Effector memory CD4-positive, alpha-beta T cell (primary cell): ENCODE measurements around the gene LIN28B.
"Not testable (repeated sequence)": the region's sequence is repeated elsewhere in the genome, so short reads cannot be mapped to it uniquely, and the experiment has no call there.

Experiments
- DNase-seq, 3 donors: peaks; one replicate each; pipeline ENCODE4 v3.0.0-alpha.2; 2020
- H3K27ac ChIP-seq: 2 replicates; pipeline ENCODE4 v1.7.0; 2013; ENCODE audit warnings: mild to moderate bottlenecking, low read length, moderate library complexity; ENCODE audit not compliant: insufficient read depth, poor library complexity, severe bottlenecking
- H3K27me3 ChIP-seq: replicated peaks from 2 replicates; pipeline ENCODE4 v1.7.0; 2013; ENCODE audit warnings: mild to moderate bottlenecking, low read length; ENCODE audit not compliant: insufficient read depth, control insufficient read depth, poor library complexity, severe bottlenecking
- H3K36me3 ChIP-seq: 2 replicates; pipeline ENCODE4 v1.7.0; 2013; ENCODE audit warnings: mild to moderate bottlenecking, low read length, moderate library complexity; ENCODE audit not compliant: control insufficient read depth, insufficient read depth
- H3K4me1 ChIP-seq: 2 replicates; pipeline ENCODE4 v1.7.0; 2013; ENCODE audit warnings: low read length, mild to moderate bottlenecking; ENCODE audit not compliant: control insufficient read depth, insufficient read depth, poor library complexity, severe bottlenecking
- H3K4me3 ChIP-seq: 2 replicates; pipeline ENCODE4 v1.7.0; 2013; ENCODE audit warnings: low read length, low read depth, mild to moderate bottlenecking; ENCODE audit not compliant: insufficient read depth, poor library complexity, severe bottlenecking
- H3K9me3 ChIP-seq: 2 replicates; pipeline ENCODE4 v1.7.0; 2013; ENCODE audit warnings: mild to moderate bottlenecking, low read length, moderate library complexity; ENCODE audit not compliant: control insufficient read depth

The LIN28B gene

DNA sequence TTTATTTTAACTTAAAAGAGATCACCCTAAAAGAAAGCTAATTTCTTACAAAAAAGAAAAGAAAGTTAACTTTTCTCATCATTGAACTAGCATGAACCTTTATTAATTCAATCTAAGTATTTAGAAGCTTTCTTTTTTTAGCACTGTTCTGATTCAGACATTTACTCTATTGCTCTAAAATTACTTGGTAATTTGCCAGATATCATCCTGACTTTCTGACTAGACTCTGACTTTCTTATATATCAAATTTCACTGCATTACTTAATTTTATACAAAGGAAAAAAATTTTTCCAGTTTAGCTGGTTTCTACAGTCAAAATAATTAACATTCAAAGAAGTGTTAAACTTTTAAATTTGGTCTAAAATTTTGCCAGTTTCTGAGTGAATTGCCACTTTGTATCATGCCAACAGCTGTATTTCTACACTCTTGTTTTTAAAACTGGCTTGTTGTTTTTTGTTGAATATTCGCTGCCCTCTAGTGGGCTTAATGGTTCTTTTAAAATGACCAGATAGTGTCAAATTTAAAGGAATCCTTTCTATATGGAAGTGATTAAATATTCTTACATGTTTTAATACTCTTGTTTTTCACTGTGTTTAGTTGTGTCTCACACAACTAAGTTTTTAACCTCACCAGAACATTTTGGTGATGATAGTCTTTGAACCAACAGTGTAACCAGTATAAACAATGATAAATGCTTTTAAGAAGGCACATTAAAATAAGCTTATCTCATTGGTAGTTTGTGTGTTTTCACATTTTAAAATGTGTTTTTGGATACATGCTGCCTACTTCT, 120.9 kb downstream of the LIN28B start:
- Histone ChIP-seq H3K27ac (no peak overlapping the region), H3K4me1 (no peaks in the 10 kb centered on the region), H3K9me3 (no peaks in the 10 kb centered on the region), H3K36me3 (no peaks in the 10 kb centered on the region), H3K4me3 (no peak overlapping the region), H3K27me3 (peaks cover 3% of the 10 kb centered on the region)
- DNase-seq = no peak

DNA sequence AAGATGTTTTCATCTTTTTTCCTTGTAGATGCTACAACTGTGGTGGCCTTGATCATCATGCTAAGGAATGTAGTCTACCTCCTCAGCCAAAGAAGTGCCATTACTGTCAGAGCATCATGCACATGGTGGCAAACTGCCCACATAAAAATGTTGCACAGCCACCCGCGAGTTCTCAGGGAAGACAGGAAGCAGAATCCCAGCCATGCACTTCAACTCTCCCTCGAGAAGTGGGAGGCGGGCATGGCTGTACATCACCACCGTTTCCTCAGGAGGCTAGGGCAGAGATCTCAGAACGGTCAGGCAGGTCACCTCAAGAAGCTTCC, 121.4 kb downstream of the LIN28B start:
- H3K9me3 ChIP-seq = no peaks in the 10 kb centered on the region
- H3K27ac ChIP-seq = no peak overlapping the region
- H3K27me3 ChIP-seq = peaks cover 3% of the 10 kb centered on the region
- H3K4me3 ChIP-seq = no peak overlapping the region
- H3K36me3 ChIP-seq = no peaks in the 10 kb centered on the region
- no peak for DNase-seq
- H3K4me1 ChIP-seq = no peaks in the 10 kb centered on the region

DNA sequence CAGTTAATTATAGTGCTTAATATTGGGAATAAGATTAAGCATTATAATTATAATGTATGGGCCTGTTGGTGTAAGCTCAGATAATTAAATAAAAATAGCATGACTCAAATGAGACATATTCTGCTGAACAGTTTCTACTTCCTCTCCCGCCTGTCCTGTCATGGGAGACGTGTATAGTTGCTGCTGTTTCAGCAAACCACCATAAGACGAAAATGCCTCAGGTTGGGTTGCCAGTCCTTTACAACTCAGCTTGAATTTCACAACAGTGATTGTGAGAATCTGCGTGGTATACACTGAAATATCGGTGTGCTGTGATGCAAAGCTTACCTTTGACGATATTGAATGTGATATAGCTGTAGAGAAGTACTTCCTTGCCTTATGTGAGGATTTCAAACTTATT, 123.4 kb downstream of the LIN28B start:
- Histone ChIP-seq H3K9me3 (no peaks in the 10 kb centered on the region), H3K36me3 (no peaks in the 10 kb centered on the region), H3K4me3 (no peak overlapping the region), H3K27me3 (peaks cover 3% of the 10 kb centered on the region), H3K4me1 (no peaks in the 10 kb centered on the region), H3K27ac (no peak overlapping the region)
- no peak for DNase-seq

DNA sequence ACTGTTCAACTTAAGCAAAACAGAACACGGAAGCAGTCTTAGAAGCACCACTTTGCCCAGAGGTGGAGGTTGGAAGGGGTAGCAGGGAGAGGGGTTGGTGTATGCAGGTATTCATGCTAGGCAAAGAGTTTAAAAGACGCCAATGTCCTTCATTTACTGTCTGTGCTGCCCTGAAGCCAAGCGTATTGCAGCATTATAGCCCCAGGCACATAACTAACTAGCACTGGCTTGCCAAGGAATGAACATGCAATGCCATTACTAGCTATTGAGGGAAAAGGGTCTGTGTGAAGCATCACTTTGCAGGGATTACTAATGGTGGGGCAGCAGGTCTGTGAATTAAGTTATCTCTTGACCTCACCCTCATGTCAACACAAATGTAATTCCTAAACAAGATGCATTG, 124.8 kb downstream of the LIN28B start:
- H3K36me3 ChIP-seq, DNase-seq, H3K27ac ChIP-seq, H3K4me3 ChIP-seq, H3K9me3 ChIP-seq, H3K4me1 ChIP-seq, H3K27me3 ChIP-seq: not testable (repeated sequence)

DNA sequence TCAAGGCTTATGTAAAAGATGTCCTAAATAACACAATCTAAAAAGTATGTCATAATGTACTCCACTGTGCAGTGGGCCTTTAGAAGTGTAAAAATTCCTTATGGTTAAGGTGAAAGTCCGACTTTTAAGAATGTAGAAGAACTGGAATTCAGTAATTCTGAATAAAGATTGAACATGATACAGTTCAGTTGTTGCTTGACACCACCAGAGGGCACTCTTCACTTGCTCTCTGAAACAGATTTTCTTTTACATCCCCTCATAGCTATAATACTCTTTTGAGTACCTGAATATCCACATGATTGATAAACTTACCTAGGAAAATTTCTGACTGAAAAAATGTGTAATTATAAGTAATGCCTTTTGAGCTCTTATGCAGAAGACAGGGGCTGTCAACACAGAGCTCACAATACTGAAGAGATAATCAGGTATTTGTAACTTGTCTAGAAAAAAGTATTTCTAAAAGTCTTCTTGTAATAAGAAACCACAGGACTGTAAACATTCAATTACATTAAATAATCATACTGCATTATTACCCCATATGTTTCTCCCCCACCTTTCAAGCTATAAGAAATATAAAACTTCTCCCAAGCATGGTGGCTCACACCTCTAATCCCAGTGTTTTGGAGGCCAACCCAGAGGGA, 130.8 kb downstream of the LIN28B start:
- peak in 1 of 3 donors; percentile 6 for DNase-seq
- no peaks in the 10 kb centered on the region for H3K27me3 ChIP-seq
- H3K36me3 ChIP-seq = no peaks in the 10 kb centered on the region
- H3K4me1 ChIP-seq = no peaks in the 10 kb centered on the region
- H3K9me3 ChIP-seq = no peaks in the 10 kb centered on the region
- H3K27ac ChIP-seq = no peak overlapping the region
- H3K4me3 ChIP-seq = no peak overlapping the region

DNA sequence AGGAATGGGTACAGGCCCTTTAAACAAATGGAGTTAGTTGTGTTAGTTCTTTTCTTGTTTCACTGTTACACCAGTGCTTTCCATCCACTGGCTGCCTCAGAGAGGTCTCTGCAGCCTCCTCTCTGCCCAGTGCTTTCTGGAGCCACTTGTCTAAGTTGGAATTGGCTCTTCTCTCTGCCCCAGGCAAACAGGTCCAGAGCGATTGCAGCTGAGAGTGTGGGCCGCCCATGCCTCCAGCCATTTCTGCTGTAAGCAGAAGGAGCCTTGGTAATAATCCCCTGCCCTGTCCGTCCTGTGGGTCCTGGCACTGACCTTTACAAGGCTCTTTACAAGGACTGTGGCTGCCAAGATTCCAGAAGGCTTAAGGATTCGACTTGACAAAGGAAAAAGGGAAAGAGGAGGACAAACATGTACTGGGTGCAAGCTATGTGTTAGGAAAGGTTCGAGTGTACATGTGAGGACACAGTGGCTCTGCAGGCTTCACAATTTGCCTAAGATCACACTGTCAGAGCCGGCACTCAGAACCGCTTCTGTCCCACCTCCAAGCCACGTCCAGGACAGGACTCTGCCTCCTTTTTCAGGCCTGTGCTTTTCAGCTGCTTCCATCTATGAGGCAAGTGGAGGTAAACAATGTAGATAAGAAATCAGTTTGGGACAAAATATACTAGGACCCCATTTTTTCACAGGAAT, 134.4 kb downstream of the LIN28B start:
- no peaks in the 10 kb centered on the region for H3K27me3 ChIP-seq
- H3K9me3 ChIP-seq = no peaks in the 10 kb centered on the region
- H3K4me1 ChIP-seq = no peaks in the 10 kb centered on the region
- no peaks in the 10 kb centered on the region for H3K36me3 ChIP-seq
- H3K4me3 ChIP-seq = no peak overlapping the region
- DNase-seq = no peak
- H3K27ac ChIP-seq = no peak overlapping the region

DNA sequence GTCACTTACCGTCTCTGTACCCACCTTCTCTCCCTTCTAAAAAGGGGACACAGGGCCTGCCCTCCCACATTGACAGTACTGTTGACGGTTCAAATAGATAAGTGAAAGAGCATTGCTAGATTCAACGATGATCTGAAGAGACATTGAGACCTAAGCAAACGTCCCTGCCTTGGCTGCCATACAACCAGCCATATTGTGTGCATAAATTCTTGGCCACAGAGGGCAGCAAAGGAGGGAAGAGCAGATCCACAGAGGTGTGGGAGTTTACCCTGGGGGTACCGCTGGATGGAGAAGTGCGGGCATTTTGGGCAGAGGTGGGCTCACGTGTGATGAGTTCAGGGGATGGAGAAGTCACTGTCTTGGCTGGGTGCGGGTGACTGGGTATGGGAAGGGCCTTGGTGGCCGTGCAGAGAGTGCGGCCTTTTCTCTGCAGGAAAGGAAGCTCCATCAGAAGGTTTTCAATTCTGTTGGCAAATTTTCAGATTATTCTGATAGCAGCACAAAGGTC, 137.3 kb downstream of the LIN28B start:
- H3K27me3 ChIP-seq = no peaks in the 10 kb centered on the region
- no peak overlapping the region for H3K27ac ChIP-seq
- no peak overlapping the region for H3K4me3 ChIP-seq
- no peaks in the 10 kb centered on the region for H3K4me1 ChIP-seq
- no peaks in the 10 kb centered on the region for H3K36me3 ChIP-seq
- no peaks in the 10 kb centered on the region for H3K9me3 ChIP-seq
- DNase-seq = no peak

DNA sequence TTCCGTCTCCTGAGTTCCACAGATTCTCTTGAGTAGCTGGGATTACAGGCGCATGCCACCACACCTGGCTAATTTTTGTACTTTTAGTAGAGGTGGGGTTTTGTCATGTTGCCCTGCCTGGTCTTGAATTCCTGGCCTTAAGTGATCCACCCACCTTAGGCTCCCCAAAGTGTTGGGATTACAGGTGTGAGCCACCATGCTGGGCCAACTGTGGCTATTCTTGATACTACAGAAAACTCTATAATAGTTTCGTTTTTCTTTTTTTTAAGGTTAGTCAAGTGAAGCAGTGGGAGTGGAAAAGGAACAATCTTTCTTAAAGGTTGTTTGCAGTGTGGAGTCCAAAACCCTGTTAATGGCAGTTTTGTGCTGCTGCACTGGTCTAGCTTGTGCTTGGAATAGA, 138.2 kb downstream of the LIN28B start:
- Histone ChIP-seq H3K9me3 (no peaks in the 10 kb centered on the region), H3K4me3 (no peak overlapping the region)

DNA sequence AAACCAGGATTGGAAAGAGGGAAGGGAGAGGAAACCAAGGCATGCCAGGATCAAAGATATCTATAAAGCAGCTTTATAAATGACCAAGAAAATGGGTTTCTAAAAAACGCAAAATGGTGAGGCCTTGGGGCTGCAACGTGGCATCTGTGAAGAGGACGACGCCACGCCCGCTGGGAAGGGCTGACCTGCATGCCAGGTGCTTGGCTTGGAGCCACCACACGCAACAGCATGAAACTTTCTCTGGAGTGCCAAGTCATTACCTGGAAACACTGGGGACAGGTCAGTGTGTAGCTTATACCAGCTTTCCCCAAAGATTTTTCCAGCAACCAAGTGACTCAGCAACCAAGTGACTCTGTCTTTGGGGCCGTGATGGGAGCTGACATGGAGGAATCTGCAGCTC, 140.4 kb downstream of the LIN28B start:
- Histone ChIP-seq H3K27ac (no peak overlapping the region), H3K36me3 (no peaks in the 10 kb centered on the region), H3K4me1 (no peaks in the 10 kb centered on the region), H3K4me3 (no peak overlapping the region), H3K27me3 (no peaks in the 10 kb centered on the region), H3K9me3 (no peaks in the 10 kb centered on the region)
- DNase-seq = no peak

More for the DNA sequence above, 138.2 kb downstream of the LIN28B start:
- no peaks in the 10 kb centered on the region for H3K4me1 ChIP-seq
- H3K27ac ChIP-seq = no peak overlapping the region
- no peaks in the 10 kb centered on the region for H3K27me3 ChIP-seq
- H3K36me3 ChIP-seq = no peaks in the 10 kb centered on the region
- no peak for DNase-seq

DNA sequence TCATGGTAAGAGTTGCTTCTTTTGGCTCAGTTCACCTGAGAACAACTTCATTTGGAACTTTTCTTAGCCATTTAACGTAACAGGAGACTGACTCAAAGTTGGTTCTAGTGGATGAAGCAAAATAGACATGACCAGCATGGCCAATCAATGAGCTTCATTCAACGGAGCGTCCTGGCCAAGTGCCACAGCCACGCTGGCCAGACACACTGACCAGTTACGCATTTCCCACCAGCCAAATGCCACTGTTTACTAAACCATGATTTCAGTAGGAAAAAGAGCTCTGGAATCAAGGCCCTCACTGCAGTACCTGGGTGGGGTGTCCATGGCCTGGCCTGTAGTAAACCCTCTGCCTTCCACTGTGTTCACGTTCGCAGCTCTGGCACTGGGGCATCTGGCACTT, 142.5 kb downstream of the LIN28B start:
- Histone ChIP-seq H3K4me1 (no peaks in the 10 kb centered on the region), H3K4me3 (no peak overlapping the region)

More for the DNA sequence above, 142.5 kb downstream of the LIN28B start:
- no peaks in the 10 kb centered on the region for H3K36me3 ChIP-seq
- H3K27me3 ChIP-seq = no peaks in the 10 kb centered on the region
- no peak for DNase-seq
- no peak overlapping the region for H3K27ac ChIP-seq
- no peaks in the 10 kb centered on the region for H3K9me3 ChIP-seq
